Stimulated activated CD4-positive, alpha-beta T cell treated with anti-CD3 and anti-CD28 coated beads, Interleukin-4, amount 100 ng/mL, for 1 hour (primary cell): ENCODE results near the gene SFSWAP.
"Not testable (repeated sequence)": the region's sequence is repeated elsewhere in the genome, so short reads cannot be mapped to it uniquely, and the experiment has no call there.

Source experiments
- DNase-seq: peaks from one replicate; pipeline ENCODE4 v3.0.0-alpha.2; 2020

Gene SFSWAP

GRCh38 chr12:131679816-131680215 is 31.1 kb upstream of the SFSWAP start:
- not testable (repeated sequence) for DNase-seq

GRCh38 chr12:131680392-131681256 is 30.3 kb upstream of the SFSWAP start:
- DNase-seq: not testable (repeated sequence)

GRCh38 chr12:131681257-131681620 is 29.7 kb upstream of the SFSWAP start:
- DNase-seq: no peak

GRCh38 chr12:131681746-131682509 is 29.0 kb upstream of the SFSWAP start:
- not testable (repeated sequence) for DNase-seq

- DNase-seq: no peak
These were observed 28.4 kb upstream of the SFSWAP start for GRCh38 chr12:131682510-131682895.

GRCh38 chr12:131683266-131684014 is 27.4 kb upstream of the SFSWAP start:
- DNase-seq: no peak

GRCh38 chr12:131684015-131684725 is 26.7 kb upstream of the SFSWAP start:
- no peak for DNase-seq

GRCh38 chr12:131687346-131688125 is 23.4 kb upstream of the SFSWAP start:
- no peak for DNase-seq

- no peak for DNase-seq
These were observed 22.6 kb upstream of the SFSWAP start for GRCh38 chr12:131688131-131688844.

- no peak for DNase-seq
These were observed 22.1 kb upstream of the SFSWAP start for GRCh38 chr12:131688845-131689154.

- no peak for DNase-seq
These were observed 20.6 kb upstream of the SFSWAP start for GRCh38 chr12:131690320-131690719.

GRCh38 chr12:131692431-131692830 is 18.5 kb upstream of the SFSWAP start:
- DNase-seq: no peak

- DNase-seq: no peak
These were observed 17.7 kb upstream of the SFSWAP start for GRCh38 chr12:131693149-131693548.

GRCh38 chr12:131694116-131694838 is 16.6 kb upstream of the SFSWAP start:
- DNase-seq: no peak

GRCh38 chr12:131695968-131696367 is 14.9 kb upstream of the SFSWAP start:
- no peak for DNase-seq

GRCh38 chr12:131698286-131698685 is 12.6 kb upstream of the SFSWAP start:
- no peak for DNase-seq

- no peak for DNase-seq
These were observed 11.5 kb upstream of the SFSWAP start for GRCh38 chr12:131699434-131699833.

- no peak for DNase-seq
These were observed 10.6 kb upstream of the SFSWAP start for GRCh38 chr12:131700271-131700670.

GRCh38 chr12:131701705-131702572 is 9.0 kb upstream of the SFSWAP start:
- DNase-seq: no peak

GRCh38 chr12:131702573-131702877 is 8.4 kb upstream of the SFSWAP start:
- DNase-seq: no peak
